ENCODE data around the gene DENND10. TPM values are rescaled to one million over a fixed set of nuclear protein-coding genes. Genes with fewer than 3 reads are reported as not detected.
A peak's percentile ranks its signal among the peaks of the same experiment; 100 is the strongest.

The DENND10 gene, protein sequence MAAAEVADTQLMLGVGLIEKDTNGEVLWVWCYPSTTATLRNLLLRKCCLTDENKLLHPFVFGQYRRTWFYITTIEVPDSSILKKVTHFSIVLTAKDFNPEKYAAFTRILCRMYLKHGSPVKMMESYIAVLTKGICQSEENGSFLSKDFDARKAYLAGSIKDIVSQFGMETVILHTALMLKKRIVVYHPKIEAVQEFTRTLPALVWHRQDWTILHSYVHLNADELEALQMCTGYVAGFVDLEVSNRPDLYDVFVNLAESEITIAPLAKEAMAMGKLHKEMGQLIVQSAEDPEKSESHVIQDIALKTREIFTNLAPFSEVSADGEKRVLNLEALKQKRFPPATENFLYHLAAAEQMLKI
- total RNA-seq (2014; rRNA removed; shearing (Covaris generic)), result 69.0 and 71.1 TPM in 2 replicates
- 39.2 and 44.1 TPM in 2 replicates for polyA plus RNA-seq (2014; cell fraction: nucleus; rRNA removed)

DNA sequence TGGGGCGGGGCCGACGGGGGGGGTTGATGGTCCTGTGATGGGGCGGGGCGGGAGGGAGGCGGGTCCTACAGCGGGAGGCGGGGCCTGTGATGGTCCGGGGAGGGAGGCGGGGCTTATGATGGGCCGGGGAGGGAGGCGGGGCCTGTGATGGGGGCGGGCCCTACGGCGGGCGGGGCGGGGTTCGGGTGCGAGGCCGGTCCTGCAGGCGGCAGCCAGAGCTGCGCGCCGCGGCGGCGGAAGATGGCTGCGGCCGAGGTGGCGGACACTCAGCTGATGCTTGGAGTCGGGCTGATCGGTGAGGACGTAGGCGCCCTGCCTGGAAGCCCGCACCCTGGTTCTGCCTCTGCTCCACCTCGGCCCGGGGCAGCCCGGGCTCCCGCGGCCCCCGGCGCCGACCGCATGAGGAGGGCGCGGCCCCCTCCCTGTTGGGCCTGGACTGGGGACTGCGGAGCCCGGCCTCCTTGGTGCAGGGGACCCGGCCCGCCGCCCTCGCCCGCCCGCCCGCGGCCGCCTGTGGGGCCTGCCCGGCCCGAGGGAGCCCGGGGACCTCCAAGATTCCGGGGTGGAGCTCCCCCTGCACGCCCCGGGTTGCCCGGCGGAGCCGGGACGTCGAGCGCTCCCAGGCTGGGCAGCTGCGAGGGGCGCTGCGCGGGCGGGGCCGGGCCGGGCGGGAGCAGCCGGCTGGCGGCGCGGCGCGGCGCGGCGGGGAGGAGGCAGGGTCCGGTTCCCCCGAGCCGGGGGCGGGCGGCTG, at the start of gene DENND10:
TSS of gene DENND10 (plus strand) at position 211 of the 751 bp plus-strand sequence. CDS start at position 241, 30 bp downstream.
- peak; percentile 75 for DNase-seq (ENCODE audit: extremely low read depth, low read depth)

DNA sequence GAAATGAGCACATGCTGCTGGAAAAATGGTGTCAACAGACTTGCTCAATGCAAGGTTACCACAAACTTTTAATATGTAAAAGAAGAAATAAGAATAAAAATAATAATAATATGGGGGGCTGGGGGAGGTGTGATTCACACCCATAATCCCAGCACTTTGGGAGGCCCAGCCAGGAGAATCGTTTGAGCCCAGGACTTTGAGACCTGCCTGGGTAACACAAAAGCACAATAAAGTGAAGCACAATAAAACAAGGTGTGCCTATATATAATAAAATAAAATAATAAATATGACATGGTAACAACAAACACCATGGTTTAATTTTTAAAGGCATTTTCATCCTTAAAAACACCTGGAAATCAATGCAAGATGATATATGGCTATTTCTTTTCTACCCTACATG, 48.4 kb upstream of the DENND10 start:
- no peak for DNase-seq (ENCODE audit: extremely low read depth, low read depth)

DNA sequence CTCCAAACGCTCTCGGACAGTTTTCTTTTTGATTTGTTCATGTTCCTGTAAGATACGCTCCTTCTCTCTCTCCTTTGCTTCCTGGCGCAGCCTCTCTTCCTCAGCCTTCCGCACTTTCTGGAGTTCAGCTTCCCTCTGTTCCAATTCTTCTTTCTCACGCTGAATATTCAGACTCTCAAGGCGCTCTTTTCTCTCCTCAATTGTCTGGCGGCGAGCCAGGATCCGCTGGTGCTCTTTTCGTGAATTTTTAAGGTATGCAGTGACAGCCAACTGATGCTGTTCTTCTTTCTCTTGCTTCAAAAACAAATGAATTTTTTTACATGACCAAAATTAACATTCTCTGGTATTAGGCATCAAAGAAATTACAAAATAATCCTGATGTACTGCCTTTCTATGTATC, 45.9 kb upstream of the DENND10 start:
- DNase-seq (ENCODE audit: extremely low read depth, low read depth), result no peak

DNA sequence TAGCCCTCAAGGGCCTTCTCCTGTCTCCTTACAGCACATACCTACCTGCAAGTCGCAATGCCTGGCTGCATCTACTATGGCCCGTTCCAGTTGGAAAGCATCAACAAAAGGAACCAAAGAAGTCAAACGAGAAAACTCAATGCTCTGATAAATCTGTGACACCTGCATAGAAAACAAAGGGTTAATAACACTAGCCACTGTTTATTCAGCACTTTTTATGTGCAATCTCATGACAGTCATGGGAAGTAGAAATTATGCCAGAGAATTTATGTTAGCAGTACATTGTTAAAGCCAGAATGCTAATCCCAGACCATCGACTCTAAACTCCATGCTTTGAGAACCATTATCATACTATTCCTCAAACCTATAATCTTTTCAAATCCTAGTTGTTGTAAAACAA, 44.4 kb upstream of the DENND10 start:
- DNase-seq (ENCODE audit: extremely low read depth, low read depth), result no peak

GRCh38 chr10:119060107-119060506, 43.8 kb upstream of the DENND10 start:
- DNase-seq (ENCODE audit: extremely low read depth, low read depth), result no peak

- no peak for DNase-seq (ENCODE audit: extremely low read depth, low read depth)
Observed at GRCh38 chr10:119061352-119061751, 42.6 kb upstream of the DENND10 start.

DNA sequence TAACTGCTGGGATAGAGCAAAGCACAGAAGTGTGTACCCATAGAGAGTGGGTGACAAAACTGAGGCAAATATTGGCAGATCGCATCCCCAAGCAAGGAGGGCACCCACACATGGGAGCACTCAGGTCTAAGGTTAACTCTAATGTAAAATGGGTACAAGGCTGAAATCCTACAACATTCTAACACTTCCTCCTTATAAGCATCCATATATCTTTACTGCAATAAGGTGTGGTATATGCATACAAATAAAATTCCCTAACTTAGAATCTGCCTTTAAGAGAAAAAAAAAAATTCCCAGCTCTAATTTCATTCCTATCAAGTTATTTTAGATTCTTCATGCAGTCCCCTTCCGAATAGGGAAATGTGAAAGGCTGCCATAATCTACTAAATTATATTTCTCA, 42.0 kb upstream of the DENND10 start:
- DNase-seq (ENCODE audit: extremely low read depth, low read depth), result no peak

- DNase-seq (ENCODE audit: extremely low read depth, low read depth), result no peak
Observed at GRCh38 chr10:119070395-119071165, 33.3 kb upstream of the DENND10 start.

DNA sequence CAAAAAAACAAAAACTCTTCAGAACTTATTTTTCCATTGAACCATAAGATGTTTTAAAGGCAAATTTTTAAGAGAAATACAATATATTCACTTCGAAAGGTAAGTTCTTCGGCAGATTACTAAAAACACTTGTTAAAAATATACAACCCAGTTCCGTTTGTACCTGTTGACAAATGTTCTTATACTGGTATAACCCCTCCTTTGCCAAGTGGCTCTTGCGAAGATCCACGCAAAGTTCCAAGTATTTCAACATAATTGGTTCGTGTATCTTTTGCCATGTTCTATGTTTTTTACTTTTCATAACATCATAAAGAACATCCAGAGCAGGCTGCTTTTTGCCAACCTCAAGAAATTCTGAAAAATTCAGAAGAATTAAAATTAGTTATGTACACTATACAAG, 30.3 kb upstream of the DENND10 start:
- no peak for DNase-seq (ENCODE audit: extremely low read depth, low read depth)

- no peak for DNase-seq (ENCODE audit: extremely low read depth, low read depth)
Observed at GRCh38 chr10:119078422-119079179, 25.3 kb upstream of the DENND10 start.

- DNase-seq (ENCODE audit: extremely low read depth, low read depth), result peak; percentile 59
Observed at GRCh38 chr10:119079599-119080520, 24.1 kb upstream of the DENND10 start.

DNA sequence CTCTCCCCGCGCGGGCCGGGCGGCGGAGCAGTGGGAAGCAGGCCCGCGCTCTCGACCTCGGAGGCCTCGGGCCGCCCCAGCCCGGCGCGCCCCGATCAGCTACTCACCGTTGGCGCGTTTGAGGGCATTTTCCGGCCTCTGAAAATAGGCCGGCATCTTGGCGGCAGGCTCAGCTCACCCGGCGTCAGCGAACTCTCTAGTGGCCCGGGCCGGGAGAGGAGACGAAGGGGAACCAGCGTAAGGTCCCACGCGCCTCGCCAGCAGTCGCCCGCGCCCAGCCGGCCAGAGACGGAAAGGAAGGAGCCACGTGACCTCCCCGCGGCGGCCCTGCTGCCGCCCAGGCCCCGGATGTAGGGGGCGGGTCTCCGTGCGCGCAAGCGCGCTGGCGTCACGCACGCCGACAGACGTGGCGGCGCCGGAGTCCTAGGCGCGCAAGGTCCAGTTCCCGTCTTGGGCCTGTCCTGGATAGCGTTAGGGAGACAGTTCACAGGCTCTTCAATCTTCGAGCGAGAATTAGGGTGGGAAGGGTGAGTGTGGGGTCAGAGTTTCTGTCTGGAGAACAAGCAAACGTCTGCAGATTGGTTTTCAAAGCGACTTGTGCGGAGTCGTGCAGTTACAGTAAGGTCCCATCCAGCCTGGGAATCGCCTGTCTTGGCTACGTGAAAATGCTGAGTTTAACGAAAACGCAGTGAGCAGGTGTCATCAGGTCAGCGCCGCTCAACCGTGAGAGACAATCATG, 23.2 kb upstream of the DENND10 start, which contains the start of gene EIF3A:
TSS of gene EIF3A (minus strand) at position 297 of the 739 bp plus-strand sequence. CDS start at position 156, 141 bp downstream.
- DNase-seq (ENCODE audit: extremely low read depth, low read depth), result peak; percentile 87

DNA sequence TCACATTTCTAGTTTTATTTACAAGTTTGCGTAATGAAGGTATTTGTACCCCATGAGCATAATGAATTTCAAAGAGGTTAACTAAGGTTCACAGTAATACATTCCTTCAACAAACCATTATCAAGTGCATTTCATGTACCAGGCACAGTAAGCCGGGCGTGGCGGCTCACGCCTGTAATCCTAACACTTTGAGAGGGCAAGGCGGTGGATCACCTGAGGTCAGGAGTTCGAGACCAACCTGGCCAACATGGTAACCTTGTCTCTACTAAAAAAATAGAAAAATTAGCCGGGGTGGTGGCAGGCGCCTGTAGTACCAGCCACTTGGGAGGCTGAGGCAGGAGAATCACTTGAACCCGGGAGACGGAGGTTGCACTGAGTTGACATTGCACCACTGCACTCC, 19.0 kb upstream of the DENND10 start:
- DNase-seq (ENCODE audit: extremely low read depth, low read depth), result no peak

DNA sequence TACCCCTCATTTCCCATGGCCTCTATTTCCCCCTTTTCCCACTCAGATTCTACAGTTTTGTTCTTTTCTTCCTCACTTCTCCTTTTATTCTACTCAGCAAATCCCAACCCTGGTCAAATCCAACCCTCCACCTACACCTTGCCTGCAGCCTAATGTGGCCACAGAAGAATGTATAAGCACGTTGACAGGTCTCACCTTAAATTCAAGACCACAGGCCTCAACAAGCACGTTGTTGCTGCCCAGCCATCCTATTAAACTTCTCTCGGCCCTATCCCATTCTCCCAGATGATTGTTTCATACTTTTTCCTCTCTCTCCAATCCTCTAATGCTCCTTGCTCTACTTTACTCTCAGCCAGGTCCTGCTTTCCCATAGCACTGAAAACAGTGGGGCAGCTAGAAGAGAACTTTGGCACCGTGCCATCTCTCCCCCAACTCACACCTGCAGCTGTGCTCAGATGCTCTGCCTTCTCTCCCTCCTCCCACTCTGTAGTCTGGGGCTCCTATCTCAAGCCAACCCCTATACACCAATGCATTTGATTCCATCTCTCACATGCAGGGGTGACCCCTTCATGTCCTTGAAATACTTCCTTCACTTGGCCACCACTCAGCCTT, 16.5 kb upstream of the DENND10 start:
- no peak for DNase-seq (ENCODE audit: extremely low read depth, low read depth)

GRCh38 chr10:119090026-119090795, 13.7 kb upstream of the DENND10 start:
- DNase-seq (ENCODE audit: extremely low read depth, low read depth), result no peak

DNA sequence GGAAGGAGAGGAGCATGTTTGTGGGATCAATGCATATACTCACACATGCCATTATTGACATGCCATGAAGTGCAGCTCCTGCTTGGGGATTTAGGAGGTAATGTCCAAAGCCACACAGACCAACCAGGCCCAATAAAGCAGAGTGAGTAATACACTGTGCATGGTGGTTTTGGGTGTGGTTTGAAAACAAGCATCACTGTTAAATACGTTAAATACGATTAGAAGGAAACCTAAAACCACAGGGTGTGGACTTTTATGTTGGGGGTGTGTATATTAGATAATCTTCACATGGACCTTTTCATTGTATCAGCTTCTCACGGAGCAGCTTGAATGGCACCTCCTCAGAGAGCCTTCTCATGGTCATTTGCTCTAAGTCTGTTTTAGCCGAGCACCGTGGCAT, 12.9 kb upstream of the DENND10 start:
- DNase-seq (ENCODE audit: extremely low read depth, low read depth), result peak; percentile 47

GRCh38 chr10:119095640-119096039, 8.3 kb upstream of the DENND10 start:
- no peak for DNase-seq (ENCODE audit: extremely low read depth, low read depth)
